ENCODE results near the gene LYPD6B. TPM values are rescaled to one million over a fixed set of nuclear protein-coding genes. Genes with fewer than 3 reads are reported as not detected.

The LYPD6B gene
- total and polyA plus RNA-seq, 4 donors = 0.13 to 0.59 (median 0.14) TPM

DNA sequence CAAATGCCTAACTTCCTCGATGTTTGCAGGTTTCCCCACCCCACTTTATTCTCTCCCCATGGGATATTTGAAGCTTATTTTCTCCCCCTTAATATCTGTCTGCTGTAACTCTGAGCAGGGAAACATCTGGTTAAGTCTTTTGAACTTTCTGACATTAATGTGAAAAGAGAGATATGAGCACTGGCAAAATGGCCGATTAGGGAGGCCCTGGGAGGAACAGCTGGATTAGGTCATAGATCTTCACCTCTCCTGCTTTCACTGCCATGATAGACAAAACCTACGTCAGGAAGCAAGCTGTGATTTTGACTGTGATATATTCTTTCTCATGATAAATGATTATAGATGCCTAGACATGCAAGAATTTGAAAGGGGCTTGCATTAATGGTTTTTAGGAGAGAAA, 43.6 kb downstream of the LYPD6B start:
- 51% methylated on average over 3 of the region's 3 CpGs for WGBS
- Histone ChIP-seq H3K27ac (ENCODE audit: low read depth in 1 of 2, low read length in 2 of 2) (no peak overlapping the region), H3K4me1 (ENCODE audit: control insufficient read depth in 4 of 4, insufficient read depth in 4 of 4, low read length in 3 of 4) (no peaks in the 10 kb centered on the region), H3K27me3 (ENCODE audit: control insufficient read depth in 4 of 4, insufficient read depth in 4 of 4, low read length in 3 of 4) (peaks cover 0 to 5% (median 0%) of the 10 kb centered on the region in 4 donors), H3K9me3 (ENCODE audit: control insufficient read depth in 4 of 4, low read length in 3 of 4) (no peaks in the 10 kb centered on the region), H3K9ac (ENCODE audit: low read depth in 1 of 2, low read length in 2 of 2) (no peak overlapping the region), H3K36me3 (ENCODE audit: control insufficient read depth in 4 of 4, insufficient read depth in 3 of 4, low read depth in 1 of 4, low read length in 3 of 4) (no peaks in the 10 kb centered on the region), H3K4me3 (ENCODE audit: low read depth in 1 of 3, low read length in 3 of 3) (no peak overlapping the region)
- DNase-seq (ENCODE audit: low spot score) = no peak
- TF ChIP-seq TAF1 (conservative IDR thresholded peaks at IDR 0.05) (no peak), FOXA2 (IDR thresholded peaks at IDR 0.05) (no peak), EGR1 (IDR thresholded peaks at IDR 0.05; ENCODE audit: low read depth in 2 of 2) (no peak), SP1 (IDR thresholded peaks at IDR 0.05) (no peak), FOXA1 (IDR thresholded peaks at IDR 0.05) (no peak), YY1 (IDR thresholded peaks at IDR 0.05) (no peak), RXRA (IDR thresholded peaks at IDR 0.05) (no peak), HNF4A (conservative IDR thresholded peaks at IDR 0.05) (no peak), NR2F2 (IDR thresholded peaks at IDR 0.05) (no peak), RAD21 (IDR thresholded peaks at IDR 0.05) (no peak), GABPA (IDR thresholded peaks at IDR 0.05 in 1 of 2, conservative IDR thresholded peaks at IDR 0.05 in 1 of 2) (no peak), HNF4G (IDR thresholded peaks at IDR 0.05) (no peak), JUND (IDR thresholded peaks at IDR 0.05) (no peak)
- TF ChIP-seq, protein P1, sequence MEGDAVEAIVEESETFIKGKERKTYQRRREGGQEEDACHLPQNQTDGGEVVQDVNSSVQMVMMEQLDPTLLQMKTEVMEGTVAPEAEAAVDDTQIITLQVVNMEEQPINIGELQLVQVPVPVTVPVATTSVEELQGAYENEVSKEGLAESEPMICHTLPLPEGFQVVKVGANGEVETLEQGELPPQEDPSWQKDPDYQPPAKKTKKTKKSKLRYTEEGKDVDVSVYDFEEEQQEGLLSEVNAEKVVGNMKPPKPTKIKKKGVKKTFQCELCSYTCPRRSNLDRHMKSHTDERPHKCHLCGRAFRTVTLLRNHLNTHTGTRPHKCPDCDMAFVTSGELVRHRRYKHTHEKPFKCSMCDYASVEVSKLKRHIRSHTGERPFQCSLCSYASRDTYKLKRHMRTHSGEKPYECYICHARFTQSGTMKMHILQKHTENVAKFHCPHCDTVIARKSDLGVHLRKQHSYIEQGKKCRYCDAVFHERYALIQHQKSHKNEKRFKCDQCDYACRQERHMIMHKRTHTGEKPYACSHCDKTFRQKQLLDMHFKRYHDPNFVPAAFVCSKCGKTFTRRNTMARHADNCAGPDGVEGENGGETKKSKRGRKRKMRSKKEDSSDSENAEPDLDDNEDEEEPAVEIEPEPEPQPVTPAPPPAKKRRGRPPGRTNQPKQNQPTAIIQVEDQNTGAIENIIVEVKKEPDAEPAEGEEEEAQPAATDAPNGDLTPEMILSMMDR (IDR thresholded peaks at IDR 0.05; ENCODE audit: low read depth, low read length, missing input control) = no peak
- TF ChIP-seq, protein P2, sequence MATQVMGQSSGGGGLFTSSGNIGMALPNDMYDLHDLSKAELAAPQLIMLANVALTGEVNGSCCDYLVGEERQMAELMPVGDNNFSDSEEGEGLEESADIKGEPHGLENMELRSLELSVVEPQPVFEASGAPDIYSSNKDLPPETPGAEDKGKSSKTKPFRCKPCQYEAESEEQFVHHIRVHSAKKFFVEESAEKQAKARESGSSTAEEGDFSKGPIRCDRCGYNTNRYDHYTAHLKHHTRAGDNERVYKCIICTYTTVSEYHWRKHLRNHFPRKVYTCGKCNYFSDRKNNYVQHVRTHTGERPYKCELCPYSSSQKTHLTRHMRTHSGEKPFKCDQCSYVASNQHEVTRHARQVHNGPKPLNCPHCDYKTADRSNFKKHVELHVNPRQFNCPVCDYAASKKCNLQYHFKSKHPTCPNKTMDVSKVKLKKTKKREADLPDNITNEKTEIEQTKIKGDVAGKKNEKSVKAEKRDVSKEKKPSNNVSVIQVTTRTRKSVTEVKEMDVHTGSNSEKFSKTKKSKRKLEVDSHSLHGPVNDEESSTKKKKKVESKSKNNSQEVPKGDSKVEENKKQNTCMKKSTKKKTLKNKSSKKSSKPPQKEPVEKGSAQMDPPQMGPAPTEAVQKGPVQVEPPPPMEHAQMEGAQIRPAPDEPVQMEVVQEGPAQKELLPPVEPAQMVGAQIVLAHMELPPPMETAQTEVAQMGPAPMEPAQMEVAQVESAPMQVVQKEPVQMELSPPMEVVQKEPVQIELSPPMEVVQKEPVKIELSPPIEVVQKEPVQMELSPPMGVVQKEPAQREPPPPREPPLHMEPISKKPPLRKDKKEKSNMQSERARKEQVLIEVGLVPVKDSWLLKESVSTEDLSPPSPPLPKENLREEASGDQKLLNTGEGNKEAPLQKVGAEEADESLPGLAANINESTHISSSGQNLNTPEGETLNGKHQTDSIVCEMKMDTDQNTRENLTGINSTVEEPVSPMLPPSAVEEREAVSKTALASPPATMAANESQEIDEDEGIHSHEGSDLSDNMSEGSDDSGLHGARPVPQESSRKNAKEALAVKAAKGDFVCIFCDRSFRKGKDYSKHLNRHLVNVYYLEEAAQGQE (IDR thresholded peaks at IDR 0.05) = no peak
- TF ChIP-seq, protein P3, sequence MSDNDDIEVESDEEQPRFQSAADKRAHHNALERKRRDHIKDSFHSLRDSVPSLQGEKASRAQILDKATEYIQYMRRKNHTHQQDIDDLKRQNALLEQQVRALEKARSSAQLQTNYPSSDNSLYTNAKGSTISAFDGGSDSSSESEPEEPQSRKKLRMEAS (IDR thresholded peaks at IDR 0.05) = no peak
- TF ChIP-seq, protein P4, sequence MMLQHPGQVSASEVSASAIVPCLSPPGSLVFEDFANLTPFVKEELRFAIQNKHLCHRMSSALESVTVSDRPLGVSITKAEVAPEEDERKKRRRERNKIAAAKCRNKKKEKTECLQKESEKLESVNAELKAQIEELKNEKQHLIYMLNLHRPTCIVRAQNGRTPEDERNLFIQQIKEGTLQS (IDR thresholded peaks at IDR 0.05) = no peak
- TF ChIP-seq, protein P5, sequence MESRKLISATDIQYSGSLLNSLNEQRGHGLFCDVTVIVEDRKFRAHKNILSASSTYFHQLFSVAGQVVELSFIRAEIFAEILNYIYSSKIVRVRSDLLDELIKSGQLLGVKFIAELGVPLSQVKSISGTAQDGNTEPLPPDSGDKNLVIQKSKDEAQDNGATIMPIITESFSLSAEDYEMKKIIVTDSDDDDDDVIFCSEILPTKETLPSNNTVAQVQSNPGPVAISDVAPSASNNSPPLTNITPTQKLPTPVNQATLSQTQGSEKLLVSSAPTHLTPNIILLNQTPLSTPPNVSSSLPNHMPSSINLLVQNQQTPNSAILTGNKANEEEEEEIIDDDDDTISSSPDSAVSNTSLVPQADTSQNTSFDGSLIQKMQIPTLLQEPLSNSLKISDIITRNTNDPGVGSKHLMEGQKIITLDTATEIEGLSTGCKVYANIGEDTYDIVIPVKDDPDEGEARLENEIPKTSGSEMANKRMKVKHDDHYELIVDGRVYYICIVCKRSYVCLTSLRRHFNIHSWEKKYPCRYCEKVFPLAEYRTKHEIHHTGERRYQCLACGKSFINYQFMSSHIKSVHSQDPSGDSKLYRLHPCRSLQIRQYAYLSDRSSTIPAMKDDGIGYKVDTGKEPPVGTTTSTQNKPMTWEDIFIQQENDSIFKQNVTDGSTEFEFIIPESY (IDR thresholded peaks at IDR 0.05) = no peak
